DMS153 (cell line): ENCODE measurements around the gene GBGT1.
"Not testable (repeated sequence)": the region's sequence is repeated elsewhere in the genome, so short reads cannot be mapped to it uniquely, and the experiment has no call there.

ENCODE experiments used
- DNase-seq: peaks from one replicate; lab custom pipeline; 2025; lab: John Stamatoyannopoulos, UW

Gene GBGT1

DNA sequence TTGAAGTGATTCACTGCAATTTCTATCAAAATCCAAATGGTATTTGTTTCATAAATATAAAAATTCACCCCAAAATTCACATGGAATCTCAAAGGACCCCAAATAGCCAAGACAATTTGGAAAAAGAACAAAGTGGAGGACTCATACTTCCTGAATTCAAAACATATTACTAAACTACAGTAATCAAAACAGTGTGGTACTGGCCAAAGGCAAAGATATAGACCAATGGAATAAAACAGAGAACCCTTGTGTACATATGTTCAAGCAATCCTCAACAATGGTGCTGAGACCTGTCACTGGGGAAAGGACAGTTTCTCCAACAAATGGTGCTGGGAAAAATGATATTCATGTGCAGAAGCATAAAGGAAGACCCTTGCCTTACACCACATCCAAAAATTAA, 31.3 kb upstream of the GBGT1 start:
- DNase-seq, result no peak

DNA sequence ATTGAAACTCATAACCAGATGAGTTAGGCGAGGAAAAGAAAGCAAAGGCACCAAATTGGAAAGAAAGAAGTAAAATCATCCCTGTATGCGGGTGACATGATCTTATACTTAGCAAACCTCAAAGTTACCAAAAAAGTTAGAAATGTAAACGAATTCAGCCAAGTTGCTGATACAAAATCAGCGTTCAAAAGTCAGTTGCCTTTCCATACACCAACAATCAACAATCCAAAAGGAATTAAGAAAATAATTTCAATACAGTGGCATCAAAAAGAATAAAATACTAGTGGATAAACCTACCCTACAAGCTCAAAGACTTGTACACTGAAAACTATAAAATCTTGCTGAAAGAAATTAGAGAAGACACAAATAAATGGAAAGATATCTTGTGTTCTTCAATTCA, 30.9 kb upstream of the GBGT1 start:
- no peak for DNase-seq

DNA sequence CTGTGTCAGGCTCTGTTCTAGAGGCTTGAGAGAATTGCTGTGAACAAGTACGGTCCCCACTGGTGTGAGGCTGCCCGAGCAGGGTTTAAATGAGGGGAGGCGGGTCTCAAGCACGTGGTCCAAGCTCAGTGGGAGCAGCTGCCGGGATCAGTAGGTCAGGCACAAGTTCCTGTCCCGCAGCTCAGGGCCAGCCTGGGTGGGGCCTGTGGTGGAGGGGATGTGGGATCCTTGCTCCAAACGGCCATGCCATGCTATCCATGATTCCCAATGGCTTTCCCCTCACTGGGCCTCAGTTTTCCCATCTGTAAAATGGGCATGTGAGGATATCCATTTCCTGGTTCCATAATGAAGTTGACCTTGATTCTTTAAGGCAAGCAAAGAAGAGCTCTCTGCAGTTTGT, 28.3 kb upstream of the GBGT1 start:
- no peak for DNase-seq

DNA sequence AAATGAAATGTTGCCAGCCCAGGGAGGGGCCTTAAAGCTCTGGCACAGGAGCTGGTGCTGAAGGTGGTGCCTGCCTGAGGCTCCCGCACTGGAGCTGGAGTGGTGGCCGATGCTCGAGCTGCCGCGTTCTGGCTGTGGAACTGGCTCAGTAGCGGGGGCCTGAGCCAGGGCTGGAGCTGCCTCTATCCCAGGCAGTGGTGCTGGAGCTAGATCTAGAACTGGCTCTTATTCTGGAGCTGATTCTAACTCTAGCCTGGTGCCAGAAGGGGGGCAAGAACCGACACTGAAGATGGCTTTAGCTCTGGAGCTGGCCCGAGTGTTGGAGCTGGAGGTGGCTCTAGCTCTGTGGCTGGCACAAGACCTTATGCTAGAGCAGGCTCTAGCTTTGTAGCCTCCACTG, 26.1 kb upstream of the GBGT1 start:
- DNase-seq, result no peak

DNA sequence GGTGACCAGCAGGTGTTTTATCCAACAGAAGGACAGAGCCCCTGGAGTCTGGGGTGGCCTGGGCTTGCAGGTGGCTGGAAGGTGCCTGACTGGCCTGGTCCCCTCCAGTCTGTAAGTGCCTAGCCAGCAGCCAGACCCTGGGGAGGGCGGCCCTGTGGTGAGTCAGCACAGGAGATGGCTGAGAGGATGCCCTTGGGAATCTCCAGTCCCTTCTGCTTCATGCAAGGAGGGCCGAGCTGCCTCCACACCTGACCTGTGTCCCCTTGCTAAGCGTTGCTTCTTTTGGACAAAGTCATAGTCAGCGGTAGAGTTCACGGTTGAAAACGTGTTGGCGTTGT, 25.1 kb upstream of the GBGT1 start:
- no peak for DNase-seq

GRCh38 chr9:133188006-133188842, 24.5 kb upstream of the GBGT1 start:
- DNase-seq, result peak; percentile 75

GRCh38 chr9:133187561-133188005, 23.9 kb upstream of the GBGT1 start:
- no peak for DNase-seq

DNA sequence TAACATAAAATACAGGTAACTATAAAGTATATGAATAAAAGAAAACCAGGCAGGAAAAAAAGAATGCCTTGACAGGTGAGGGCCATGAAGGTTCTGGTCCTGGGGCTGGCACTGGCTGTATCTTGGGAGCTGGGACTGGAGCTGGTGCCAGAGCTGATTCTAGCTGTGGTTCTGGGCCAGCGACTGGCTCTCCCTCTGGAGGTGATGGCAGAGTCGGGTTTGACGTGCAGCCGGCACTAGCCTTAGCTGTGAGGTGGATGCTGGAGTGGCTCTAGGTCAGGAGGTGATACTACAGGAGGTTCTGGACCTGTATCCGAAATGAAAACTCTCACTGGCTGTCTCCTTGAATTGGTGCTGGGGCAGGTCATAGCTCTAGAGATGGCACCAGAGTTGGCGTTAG, 23.0 kb upstream of the GBGT1 start:
- DNase-seq, result no peak

- peak; percentile 79 for DNase-seq
Measured at GRCh38 chr9:133184971-133185370, 21.3 kb upstream of the GBGT1 start.

DNA sequence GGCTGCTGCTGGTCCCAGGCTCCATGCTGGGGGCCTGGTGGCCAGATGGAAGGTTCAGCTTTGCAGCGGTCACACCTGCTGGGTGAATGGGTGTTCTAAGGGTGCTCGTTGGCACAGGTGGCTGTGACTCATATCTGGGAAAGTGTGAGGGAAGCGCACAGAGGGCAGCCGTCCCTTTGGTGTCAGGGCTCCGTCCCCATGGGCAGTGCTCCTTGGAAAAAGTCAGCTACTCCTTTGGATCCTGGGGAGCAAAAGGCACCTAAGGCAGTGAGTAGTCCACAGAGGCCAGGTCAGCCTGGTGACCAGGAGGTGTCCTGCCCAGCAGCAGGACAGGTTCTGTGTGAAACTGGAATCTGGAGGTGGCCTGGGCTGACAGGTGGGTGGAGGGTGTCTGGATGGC, 18.4 kb upstream of the GBGT1 start:
- DNase-seq, result no peak

- no peak for DNase-seq
Measured at GRCh38 chr9:133181561-133181960, 17.8 kb upstream of the GBGT1 start.

DNA sequence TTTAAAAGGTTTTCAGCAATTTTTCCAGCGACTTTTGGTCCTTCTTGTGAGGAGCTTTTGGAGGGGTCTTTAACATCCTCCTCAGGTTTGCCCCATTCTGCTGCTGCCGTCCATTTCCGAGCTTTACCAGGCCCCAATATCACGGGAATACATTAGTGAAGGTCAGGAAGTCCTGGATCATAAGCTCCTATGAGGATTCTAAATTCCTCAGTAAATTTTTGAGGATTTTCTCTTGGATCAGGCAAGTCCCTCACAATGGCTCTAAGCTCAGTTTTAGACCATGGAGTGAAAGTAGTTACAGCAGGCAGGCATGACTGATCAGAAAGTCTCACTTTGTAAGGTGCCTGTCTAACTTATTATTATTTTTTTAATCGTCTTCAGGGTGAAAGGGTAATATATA, 17.2 kb upstream of the GBGT1 start:
- DNase-seq, result no peak

GRCh38 chr9:133173056-133173455, 9.3 kb upstream of the GBGT1 start:
- DNase-seq, result no peak

GRCh38 chr9:133171161-133171961, 7.6 kb upstream of the GBGT1 start:
- DNase-seq, result no peak

GRCh38 chr9:133170716-133171115, 7.0 kb upstream of the GBGT1 start:
- no peak for DNase-seq

GRCh38 chr9:133169687-133170086, 6.0 kb upstream of the GBGT1 start:
- not testable (repeated sequence) for DNase-seq

- no peak for DNase-seq
Measured at GRCh38 chr9:133169102-133169501, 5.4 kb upstream of the GBGT1 start.

DNA sequence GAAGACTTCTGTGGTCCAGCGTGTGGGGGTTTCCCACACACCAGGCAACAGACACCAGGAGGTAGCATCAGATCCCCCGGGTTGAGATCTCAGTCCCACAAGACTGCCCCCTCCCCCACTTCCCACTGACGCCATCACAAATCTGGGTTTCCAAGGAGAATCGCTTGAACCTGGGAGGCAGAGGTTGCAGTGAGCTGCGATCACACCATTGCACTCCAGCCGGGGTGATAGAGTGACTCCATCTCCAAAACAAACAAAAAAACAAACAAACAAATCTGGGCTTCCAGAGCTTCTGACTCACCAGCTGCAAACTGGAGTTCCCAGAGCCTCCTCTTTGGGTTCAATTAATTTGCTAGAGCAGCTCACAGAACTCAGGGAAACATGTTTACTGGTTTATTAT, 4.7 kb upstream of the GBGT1 start:
- no peak for DNase-seq

- DNase-seq, result no peak
Measured at GRCh38 chr9:133167769-133168168, 4.1 kb upstream of the GBGT1 start.

DNA sequence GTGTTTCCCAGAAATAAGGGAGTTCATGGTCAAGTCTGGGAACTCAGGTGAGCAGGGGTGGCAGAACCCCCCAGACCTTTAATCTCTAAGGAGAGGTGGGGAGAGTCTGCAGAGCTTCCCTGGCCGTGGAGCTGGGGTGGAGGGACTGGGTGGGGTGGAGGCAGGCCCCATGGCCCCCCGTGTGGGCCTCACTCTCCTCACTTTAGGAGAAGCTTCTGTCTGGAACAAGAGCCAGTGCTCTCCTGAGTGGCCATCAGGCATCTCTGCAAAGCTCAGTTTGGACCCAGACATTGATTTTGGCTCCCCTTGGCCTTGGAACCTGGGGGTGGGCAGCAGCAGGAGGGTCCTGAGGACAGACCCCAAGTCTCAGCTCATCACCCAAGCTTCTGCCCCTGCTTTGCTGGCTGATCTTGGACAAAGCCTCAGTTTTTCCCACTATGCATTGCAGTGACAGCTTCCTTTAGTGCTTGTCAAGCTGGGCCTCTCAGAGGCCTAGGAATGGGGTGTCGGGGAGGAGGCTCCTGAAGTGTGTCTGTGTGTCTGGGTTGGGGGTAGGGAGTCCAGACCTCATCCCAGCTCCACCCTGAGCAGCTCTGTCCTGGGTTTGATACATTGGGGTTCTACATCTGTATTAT, 3.5 kb upstream of the GBGT1 start:
- DNase-seq, result no peak

GRCh38 chr9:133166392-133166791, 2.7 kb upstream of the GBGT1 start:
- DNase-seq, result no peak

DNA sequence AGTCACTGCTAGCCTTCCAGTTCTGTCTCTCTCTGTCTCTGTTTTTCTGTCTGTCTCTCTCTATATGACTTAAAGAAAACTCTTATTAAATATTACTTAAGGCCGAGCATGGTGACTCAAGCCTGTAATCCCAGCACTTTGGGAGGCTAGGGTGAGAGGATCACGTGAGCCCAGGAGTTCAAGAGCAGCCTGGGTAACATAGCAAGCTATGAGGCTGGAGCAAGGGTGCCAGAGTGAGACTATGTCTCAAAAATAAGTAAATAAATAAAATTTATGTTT, 1.7 kb upstream of the GBGT1 start:
- DNase-seq, result no peak

DNA sequence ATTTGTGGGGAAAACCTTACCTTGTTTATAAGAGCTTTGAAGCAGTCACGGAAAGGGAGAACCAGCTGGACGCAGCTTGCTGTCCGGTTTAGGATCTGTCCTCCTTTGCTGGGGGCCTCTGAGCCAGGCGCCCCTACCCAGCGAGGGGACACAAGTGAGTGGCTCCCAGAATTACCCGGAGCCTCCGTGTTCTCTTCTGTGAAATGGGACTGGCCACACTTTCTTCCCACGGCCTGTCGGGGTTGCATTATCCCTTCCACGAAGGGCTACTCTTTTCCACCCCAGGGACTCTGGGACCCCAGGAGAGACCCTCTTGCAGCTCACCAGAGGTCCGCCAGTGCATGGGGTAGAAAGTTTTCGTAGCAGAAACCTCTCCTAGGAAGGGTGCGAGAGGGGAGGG, 477 bp upstream of the GBGT1 start:
- DNase-seq, result no peak
